Dermis blood vessel endothelial cell (primary cell): ENCODE data around the gene ZNF407. TPM values are rescaled to one million over a fixed set of nuclear protein-coding genes. Genes with fewer than 3 reads are reported as not detected.

Experiments used
- DNase-seq: peaks from one replicate; pipeline ENCODE4 v3.0.0; 2010
- total RNA-seq: library from RNA; depleted of rRNA; stranded (reverse); fragments of >200 nt; gene quantifications from 2 replicates; pipeline ENCODE4 v1.2.3, GENCODE V29; 2014

Gene ZNF407
- total RNA-seq, 1 donor from 2014 or later, result 22.8 TPM

DNA sequence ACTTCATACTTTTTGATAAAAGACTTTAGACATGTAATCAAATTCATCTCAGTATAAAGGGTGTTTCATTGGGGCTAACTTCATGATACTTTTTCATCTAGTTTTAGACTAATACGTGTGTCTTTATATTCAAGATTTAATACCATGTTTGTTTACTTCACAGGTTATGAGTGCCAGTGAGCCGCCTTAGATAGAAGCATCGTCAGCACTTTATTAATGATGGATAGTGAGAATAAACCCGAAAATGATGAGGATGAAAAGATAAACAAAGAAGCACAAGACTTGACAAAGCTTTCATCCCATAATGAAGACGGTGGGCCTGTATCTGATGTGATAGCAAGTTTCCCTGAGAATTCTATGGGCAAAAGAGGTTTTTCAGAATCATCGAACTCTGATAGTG lies 33.1 kb downstream of the ZNF407 start:
- DNase-seq, result no peak

- DNase-seq, result no peak
Measured at GRCh38 chr18:74631212-74631611, 33.5 kb downstream of the ZNF407 start.

DNA sequence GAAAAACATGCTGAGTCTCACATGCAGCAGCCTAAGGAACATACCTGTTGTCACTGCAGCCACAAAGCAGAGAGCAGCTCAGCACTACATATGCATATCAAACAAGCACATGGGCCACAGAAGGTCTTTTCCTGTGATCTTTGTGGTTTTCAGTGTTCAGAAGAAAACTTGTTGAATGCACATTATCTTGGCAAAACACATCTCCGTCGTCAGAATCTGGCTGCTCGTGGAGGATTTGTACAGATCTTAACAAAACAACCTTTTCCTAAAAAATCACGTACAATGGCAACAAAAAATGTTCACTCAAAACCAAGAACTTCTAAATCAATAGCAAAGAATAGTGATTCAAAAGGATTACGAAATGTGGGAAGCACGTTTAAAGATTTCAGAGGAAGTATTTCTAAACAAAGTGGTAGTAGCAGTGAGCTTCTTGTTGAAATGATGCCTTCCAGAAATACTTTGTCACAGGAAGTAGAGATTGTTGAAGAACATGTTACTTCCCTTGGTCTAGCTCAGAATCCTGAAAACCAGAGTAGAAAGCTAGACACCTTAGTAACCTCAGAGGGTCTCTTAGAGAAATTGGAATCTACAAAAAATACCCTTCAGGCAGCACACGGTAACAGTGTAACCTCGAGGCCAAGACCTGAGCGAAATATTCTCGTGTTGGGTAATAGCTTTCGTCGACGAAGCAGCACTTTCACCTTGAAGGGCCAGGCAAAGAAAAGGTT lies 34.1 kb downstream of the ZNF407 start:
- peak; percentile 34 for DNase-seq

GRCh38 chr18:74632351-74632679 lies 34.6 kb downstream of the ZNF407 start:
- DNase-seq, result no peak

DNA sequence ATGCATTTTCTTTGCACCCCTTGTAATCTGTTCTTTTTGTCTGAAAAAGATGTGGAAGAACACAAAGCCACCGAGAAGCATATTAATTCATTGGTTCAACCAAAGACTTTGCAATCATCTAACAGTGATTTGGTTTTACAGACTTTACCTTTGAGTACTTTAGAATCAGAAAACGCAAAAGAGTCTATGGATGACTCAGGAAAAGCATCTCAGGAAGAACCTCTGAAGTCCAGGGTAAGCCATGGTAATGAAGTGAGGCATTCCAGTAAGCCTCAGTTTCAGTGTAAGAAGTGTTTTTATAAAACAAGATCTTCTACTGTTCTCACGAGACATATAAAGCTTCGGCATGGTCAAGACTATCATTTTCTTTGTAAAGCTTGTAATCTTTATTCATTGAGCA lies 35.2 kb downstream of the ZNF407 start:
- DNase-seq, result no peak

- no peak for DNase-seq
Measured at GRCh38 chr18:74633652-74634352, 36.1 kb downstream of the ZNF407 start.

DNA sequence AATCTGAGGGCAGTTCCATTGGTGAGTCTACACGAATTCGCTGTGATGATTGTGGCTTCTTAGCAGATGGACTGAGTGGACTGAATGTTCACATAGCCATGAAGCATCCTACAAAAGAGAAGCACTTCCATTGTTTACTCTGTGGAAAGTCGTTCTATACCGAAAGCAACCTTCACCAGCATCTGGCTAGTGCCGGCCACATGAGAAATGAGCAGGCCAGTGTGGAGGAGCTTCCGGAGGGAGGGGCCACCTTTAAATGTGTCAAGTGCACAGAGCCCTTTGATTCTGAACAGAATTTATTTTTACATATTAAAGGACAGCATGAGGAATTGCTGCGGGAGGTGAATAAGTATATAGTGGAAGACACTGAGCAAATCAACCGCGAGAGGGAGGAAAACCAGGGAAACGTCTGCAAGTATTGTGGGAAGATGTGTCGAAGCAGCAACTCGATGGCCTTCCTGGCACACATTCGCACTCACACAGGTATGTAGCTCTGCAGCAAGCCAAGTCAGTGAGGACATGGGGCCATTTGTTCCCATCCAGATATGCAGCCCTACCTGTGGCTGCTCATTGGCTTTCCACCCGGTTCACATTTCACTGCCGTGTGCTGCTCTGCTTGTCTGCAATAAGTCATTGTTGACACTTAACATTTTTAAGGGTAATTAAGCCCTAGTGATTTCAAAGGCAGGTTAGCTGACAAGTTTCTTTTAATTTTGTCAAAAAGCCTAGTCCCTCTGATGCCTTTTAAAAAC lies 37.7 kb downstream of the ZNF407 start:
- DNase-seq, result no peak

DNA sequence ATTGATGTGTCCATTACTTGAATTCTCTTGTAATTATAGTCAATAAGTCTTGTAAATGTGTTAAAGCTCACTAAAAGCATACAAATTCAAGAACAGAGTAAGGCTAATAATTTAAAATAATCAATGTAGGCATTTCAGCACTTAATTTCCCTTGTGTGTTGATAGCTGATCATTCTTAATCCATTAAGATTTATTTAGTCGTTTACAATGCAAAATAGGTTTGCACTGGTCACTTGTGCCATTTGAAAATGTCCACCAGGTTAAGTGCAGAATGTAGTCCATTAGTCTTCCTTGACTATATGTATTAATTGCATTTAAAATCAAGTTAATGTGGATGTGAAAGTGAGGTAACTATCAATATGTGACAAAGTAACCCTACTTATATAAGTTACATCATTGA lies 39.4 kb downstream of the ZNF407 start:
- no peak for DNase-seq

DNA sequence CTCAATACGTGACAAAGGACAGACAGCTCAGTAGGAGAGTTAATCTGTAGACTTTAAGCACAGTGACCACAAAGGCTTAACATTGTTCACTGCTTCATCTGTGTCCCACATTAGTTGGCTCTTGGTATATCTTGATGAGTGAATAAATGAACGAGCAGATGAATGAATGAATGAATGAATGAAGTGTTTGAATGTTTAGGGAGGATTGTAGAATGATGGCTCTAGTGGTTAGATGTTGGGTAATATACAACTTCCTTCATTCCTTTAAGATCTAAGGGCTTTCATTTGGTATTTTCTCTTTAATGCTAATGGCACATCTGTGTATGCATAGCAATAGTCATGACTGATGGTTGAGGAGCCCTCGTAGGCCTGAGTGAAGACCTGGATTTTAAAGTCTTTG lies 40.5 kb downstream of the ZNF407 start:
- DNase-seq, result no peak

DNA sequence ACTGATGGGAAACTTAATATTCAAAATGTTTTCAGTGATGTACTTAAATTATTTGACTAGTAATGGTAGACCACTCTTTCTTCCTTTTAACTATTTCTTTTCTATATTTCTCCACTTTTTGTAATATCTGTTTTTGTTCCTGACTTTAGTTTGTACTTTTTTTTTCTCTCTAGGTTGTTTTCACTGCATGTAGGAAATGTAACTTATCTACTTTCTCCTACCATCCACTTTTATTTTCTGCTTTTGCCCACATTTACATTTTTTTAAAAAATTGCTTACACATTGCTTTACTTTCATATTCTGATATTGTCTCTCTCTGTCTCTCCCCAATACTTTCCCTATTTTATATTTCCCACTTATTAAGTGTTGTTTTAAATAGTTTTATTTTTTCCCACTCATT lies 47.0 kb downstream of the ZNF407 start:
- no peak for DNase-seq

- no peak for DNase-seq
Measured at GRCh38 chr18:74645679-74646078, 48.0 kb downstream of the ZNF407 start.

DNA sequence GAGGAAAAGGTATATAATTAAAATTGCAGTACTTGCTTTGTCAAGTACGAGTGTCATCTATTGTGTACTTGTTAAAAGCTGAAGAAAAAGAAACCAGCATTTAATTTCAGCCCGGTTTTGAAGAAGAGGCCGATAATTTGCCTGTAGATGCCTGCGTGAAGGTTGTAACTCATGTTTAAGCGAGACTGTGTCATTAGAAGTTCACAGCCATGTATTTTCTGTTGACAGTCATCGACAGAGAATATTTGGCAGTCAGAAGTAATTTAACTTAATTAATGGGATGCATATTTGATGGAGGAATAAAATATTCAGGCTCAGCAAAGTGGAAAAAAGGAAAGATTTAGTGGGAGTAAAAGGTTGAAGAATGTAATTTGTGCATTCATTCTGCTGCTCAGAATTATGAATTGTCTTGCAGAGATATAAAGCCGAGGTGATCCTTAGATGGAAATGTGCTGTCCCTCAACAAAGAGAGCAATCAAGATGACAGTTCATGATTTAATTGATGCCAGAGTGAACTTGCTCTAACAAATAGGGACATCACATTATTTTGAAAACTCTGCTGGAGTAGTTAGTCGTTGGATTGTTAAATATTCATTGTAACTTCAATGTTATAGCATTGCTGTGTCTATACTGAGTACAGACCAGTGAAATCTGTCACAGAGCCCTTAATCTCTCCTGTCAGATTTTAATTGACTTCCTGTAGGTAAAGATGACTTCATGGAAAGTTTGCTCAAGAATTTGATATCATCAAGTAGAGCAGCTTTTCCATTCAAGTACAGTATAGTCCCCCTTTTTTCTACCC lies 53.9 kb downstream of the ZNF407 start:
- DNase-seq, result no peak

- peak; percentile 83 for DNase-seq
Measured at GRCh38 chr18:74652392-74652988, 54.8 kb downstream of the ZNF407 start.

DNA sequence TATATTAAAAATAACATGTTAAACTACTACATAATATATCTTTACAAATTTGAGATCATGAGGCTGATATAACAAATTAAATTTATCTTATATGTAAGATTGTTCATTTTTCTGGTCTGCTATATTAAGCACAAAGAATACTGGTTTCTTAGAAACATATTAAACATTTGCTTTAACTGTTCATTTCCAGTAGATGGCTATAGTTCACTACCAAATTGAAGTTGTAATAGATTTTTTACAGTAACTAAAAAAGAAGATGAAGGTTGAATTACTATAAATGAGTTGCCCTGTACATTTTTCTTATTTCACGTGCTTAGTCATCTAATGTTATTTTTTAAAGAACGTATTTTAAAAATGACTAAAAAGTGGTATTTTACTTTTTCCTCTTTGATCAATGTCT lies 57.0 kb downstream of the ZNF407 start:
- DNase-seq, result peak; percentile 50

DNA sequence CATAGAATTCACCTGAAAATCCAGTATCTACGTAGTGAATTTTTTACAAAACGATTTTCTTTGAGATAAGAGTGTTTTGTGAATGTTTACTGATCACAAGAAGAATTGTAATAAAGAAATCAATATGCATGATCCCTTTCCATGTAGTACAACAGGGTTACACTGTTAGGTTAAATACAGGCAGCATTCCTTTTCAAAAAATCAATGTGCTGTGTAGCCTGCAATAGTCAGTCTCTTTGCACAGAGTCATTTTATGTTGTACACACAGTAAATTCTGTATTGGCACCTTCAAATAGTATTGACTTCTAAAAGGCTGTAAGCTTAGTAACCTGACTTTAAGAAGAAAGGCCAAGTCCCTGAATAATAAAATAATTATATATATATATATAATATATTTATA lies 63.3 kb downstream of the ZNF407 start:
- no peak for DNase-seq

DNA sequence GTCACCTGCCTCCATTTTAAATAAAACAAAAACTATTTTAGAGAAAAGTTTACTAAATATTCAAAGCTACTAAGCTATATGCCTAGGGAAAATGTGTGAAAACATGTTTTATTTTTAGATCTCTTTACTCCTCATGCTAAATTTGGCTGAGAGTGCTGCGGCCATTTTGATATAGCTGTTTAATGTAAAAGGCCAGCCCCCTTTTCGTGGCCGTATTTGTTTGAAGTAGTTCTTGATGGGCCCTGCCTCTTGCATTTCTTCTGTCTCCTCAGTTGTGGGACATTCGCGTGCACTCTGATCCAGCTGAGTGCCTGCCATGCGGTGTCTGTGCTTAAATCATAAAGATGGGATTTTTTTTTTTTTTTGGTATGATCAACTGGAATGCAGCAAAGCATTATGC lies 64.0 kb downstream of the ZNF407 start:
- no peak for DNase-seq

DNA sequence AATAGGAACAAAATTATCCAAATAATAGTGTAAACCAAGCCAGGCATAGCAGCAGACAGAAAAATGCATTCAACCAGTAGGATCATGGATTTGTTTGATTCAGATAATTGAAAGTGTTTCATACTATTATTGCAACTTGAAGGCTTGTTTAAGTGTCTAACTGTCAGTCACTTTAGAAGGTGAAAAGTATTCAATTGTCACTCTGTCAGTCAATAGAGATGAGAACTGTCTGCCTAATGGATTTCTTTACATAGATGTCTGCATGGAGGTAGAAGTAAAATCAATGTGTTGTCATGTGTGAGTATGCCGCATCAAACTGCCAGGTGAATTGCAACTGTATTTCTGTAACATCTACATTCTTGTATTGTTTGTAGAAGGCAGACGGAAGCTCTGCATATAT lies 65.0 kb downstream of the ZNF407 start:
- DNase-seq, result no peak

GRCh38 chr18:74665346-74665745 lies 67.7 kb downstream of the ZNF407 start:
- DNase-seq, result no peak

DNA sequence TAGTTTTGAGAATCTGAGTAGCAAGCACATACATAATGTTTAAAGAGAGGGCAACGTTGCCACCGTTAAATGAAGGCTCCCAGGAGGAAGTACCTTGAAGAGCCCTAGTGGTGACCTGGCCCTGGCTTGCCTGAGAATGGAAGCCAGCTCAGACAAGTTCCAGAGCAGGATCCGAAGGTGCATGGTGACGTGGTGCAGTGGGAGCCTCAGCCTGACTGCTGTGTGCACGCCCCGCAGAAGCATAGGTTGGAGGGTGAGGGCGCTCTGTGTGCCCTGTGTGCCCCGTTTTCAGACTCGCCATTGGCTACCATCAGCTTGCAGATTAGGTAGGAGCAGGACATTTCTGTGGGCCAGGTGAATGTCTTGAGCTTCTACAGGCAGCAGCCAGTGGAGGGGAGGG lies 68.2 kb downstream of the ZNF407 start:
- DNase-seq, result no peak

DNA sequence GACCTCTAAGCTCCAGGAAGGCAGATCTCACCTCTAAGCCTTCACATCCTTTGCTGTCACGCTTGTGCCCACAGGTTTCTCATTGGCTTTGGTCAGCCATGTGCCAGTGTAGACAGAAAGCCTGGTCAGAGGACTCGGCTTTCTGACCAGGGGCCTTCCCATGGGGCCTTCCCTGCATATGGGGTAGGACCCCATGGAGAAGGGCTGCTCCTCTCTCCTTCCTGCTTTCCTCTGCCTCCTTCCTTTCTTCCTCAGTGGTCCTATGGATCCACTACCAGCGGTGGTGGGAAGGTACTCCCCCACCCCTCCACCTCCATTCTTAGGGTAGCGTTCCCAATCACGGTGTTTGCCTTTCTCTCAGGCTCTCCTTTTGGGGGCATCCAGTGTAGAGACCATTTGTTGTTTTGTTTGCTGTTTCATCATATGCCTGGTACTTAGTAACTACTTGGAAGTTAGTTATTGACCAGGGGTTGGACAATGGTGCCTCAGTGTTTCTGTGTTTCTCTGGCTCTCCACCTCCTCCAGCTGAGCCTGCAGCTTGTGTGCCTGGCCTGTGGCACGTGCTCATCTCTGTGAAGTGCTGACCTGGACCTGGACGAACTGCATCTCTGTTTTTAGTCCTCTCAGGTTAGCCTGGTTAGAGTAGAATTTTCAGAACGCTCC lies 71.6 kb downstream of the ZNF407 start:
- DNase-seq, result no peak

DNA sequence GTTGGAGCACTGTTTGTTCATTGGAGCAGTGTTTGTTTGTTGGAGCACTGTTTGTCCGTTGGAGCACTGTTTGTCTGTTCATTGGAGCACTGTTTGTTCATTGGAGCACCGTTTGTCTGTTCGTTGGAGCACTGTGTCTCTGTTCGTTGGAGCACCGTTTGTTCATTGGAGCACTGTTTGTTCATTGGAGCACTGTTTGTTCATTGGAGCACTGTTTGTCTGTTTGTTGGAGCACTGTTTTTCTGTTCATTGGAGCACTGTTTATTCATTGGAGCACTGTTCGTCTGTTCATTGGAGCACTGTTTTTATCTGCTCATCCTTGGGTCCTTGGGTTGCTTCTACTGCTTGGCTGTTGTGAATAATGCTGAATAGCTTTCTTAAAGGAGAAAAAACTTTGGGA lies 74.7 kb downstream of the ZNF407 start:
- no peak for DNase-seq

- DNase-seq, result no peak
Measured at GRCh38 chr18:74674487-74674886, 76.8 kb downstream of the ZNF407 start.
